Body of pancreas (tissue), 4 donors: ENCODE data around the gene RPS28. TPM values are rescaled to one million over a fixed set of nuclear protein-coding genes. Genes with fewer than 3 reads are reported as not detected.
"Not testable (repeated sequence)": the region's sequence is repeated elsewhere in the genome, so short reads cannot be mapped to it uniquely, and the experiment has no call there.

Source experiments
- ATAC-seq: fragments of 150-250 bp; one replicate; pipeline ENCODE4 v1.9.1; 2016
- DNase-seq, 4 donors: peaks; one replicate each; pipeline ENCODE4 v3.0.0-alpha.2; 2019
- H3K27ac ChIP-seq, 4 donors: fragments of 200-600 bp; sonication (generic); 1 replicate in 3 of 4; 2 replicates in 1 of 4; pipeline versions ENCODE4 v1.5.1 to v1.6.1; 2016 to 2019; ENCODE audit warnings: mild to moderate bottlenecking in 1 of 4, mixed read lengths in 1 of 4, moderate library complexity in 1 of 4
- H3K27me3 ChIP-seq, 2 donors: fragments of 200-600 bp; sonication (generic); one replicate each; pipeline ENCODE4 v1.6.0; 2016; ENCODE audit warnings: mild to moderate bottlenecking in 1 of 2
- H3K36me3 ChIP-seq, 2 donors: fragments of 200-600 bp; sonication (generic); replicated peaks in 1 of 2; 2 replicates each; pipeline ENCODE4 v1.5.1; 2016; ENCODE audit warnings: low read depth in 2 of 2; ENCODE audit not compliant: insufficient read depth in 1 of 2
- H3K4me1 ChIP-seq: fragments of 200-600 bp; sonication (generic); one replicate; pipeline ENCODE4 v1.6.0; 2016
- H3K4me3 ChIP-seq, 2 donors: fragments of 200-600 bp; sonication (generic); 1 replicate in 1 of 2; 2 replicates in 1 of 2; pipeline ENCODE4 v1.5.1; 2016 to 2019
- H3K9me3 ChIP-seq, 3 donors: fragments of 200-600 bp; sonication (generic); 1 replicate in 2 of 3; 2 replicates in 1 of 3; pipeline ENCODE4 v1.5.1; 2016
- POLR2A ChIP-seq, 3 donors: fragments of 450-650 bp; IDR thresholded peaks; one replicate each; pipeline ENCODE4 v1.6.1; 2016; ENCODE audit warnings: antibody characterized with exemption in 3 of 3, mild to moderate bottlenecking in 2 of 3
- WGBS, 2 donors: methylation state at CpG; one replicate each; pipeline ENCODE4 v1.1.5; 2017; 5-methylcytosine and 5-hydroxymethylcytosine counted together
- intact Hi-C: fragments of 100-400 bp; cut with DNase I; formaldehyde crosslinking; loops from one replicate; pipeline ENCODE4 v1.15.1; 2023
- total RNA-seq, 2 donors: library from RNA; depleted of rRNA; stranded (reverse); fragments of >200 nt; gene quantifications; one replicate each; pipeline ENCODE4 v1.1.0, GENCODE V29; 2016
- TF ChIP-seq, protein P1 (sequence below), 7 experiments: fragments of 450-650 bp in 4 of 7; fragments of 200-600 bp in 3 of 7; sonication (generic) in 3 of 7; IDR thresholded peaks; one replicate each; pipeline ENCODE4 v1.5.1; 2016 to 2019; ENCODE audit warnings: antibody characterized with exemption in 7 of 7

Gene RPS28
- total RNA-seq, 2 donors from 2014 or later, result 322 to 334 TPM

DNA sequence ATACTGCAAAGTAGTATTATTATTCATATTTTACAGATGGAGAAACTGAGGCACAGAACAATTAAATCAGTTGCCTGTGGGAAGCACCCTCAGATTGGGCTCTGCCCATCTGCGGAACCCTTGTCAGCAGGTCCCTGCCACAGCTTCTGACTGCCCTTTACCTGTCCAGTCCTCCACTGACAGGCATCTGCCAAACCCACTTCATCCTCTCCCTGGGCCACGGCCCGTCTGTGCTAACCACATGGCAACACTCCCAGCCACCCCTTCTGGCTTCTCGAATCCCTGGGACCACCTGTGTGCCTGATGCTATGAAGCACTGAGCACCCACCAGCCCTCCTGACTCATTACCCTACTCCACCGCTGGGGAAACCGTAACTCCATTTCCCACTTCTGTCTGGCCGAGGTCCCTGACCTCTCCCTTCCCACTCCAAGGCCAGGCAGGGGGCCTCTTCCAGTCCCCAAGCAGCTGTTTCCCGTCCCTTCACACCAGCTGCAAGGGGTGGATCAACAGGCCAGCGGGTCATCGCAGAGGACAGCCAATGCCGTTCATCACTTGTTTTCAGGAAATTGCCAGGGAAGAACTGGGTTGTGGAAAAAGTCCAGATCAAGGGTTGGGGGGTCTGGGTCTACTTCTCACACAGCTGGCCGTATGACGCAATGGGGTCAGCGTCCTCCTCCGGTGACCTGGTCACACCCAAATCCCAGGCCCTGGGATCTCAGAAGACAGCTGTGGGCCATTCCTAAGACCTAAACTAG lies 19.2 kb downstream of the RPS28 start:
- Histone ChIP-seq H3K9me3 (no peaks in the 10 kb centered on the region), H3K4me3 (no peak overlapping the region), H3K36me3 (no peaks in the 10 kb centered on the region), H3K4me1 (peaks cover 6% of the 10 kb centered on the region), H3K27me3 (peaks cover 0 to 4% of the 10 kb centered on the region in 2 donors), H3K27ac (no peak overlapping the region)
- TF ChIP-seq, protein P1, sequence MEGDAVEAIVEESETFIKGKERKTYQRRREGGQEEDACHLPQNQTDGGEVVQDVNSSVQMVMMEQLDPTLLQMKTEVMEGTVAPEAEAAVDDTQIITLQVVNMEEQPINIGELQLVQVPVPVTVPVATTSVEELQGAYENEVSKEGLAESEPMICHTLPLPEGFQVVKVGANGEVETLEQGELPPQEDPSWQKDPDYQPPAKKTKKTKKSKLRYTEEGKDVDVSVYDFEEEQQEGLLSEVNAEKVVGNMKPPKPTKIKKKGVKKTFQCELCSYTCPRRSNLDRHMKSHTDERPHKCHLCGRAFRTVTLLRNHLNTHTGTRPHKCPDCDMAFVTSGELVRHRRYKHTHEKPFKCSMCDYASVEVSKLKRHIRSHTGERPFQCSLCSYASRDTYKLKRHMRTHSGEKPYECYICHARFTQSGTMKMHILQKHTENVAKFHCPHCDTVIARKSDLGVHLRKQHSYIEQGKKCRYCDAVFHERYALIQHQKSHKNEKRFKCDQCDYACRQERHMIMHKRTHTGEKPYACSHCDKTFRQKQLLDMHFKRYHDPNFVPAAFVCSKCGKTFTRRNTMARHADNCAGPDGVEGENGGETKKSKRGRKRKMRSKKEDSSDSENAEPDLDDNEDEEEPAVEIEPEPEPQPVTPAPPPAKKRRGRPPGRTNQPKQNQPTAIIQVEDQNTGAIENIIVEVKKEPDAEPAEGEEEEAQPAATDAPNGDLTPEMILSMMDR (IDR thresholded peaks at IDR 0.05), result peak in 2 of 7 experiments; percentile 6 to 7
- TF ChIP-seq POLR2A (IDR thresholded peaks at IDR 0.05), result no peak
- 20 to 30% methylated on average over 14 to 15 of the region's 15 CpGs for WGBS, 2 donors
- DNase-seq (peak in 2 of 4 donors; percentile 19 to 39), ATAC-seq (peak; percentile 5)
- intact Hi-C loops, result no loop called here

DNA sequence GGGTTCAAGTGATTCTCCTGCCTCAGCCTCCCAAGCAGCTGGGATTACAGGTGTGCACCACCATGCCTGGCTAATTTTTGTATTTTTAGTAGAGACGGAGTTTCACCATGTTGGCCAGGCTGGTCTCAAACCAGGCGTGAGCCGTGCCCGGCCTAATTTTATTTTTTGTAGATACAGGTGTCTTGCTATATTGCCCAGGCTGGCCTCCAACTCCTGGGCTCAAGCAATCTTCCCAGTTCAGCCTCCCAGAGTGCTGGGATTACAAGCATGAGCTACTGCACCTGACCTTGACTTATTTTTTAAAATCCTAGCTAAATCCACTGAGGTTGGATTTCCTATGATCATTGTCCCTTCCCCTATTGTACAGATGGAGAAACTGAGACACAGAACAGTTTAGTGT lies 20.2 kb downstream of the RPS28 start:
- H3K36me3 ChIP-seq, intact Hi-C loops, ATAC-seq, H3K4me1 ChIP-seq, H3K9me3 ChIP-seq, H3K4me3 ChIP-seq, H3K27me3 ChIP-seq, DNase-seq: not testable (repeated sequence)
- H3K27ac ChIP-seq, result peak overlapping the region in 1 of 4 donors; percentile 30
- WGBS, 2 donors, result 94 to 98% methylated on average over 4 of the region's 4 CpGs

DNA sequence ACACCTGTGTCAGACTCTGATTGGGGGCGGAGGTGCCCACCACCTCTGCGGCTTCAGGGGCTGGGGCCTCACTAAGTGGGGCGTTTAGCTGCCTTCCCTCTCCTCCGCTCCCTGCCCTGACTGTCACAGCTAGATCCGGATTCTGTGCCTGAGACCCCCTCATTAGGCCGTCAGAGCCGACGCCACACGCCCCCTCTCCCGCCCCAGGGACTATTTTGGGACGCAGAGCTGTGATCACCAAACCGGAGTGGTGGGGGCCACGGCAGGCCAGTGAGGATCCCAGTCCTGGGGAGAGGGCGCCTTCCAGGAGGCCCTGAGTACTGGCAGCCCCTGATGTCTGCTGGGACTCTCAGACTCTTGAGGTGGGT lies 21.0 kb downstream of the RPS28 start:
- Histone ChIP-seq H3K4me1 (peaks cover 6% of the 10 kb centered on the region), H3K4me3 (no peak overlapping the region), H3K36me3 (no peaks in the 10 kb centered on the region), H3K27me3 (no peaks in the 10 kb centered on the region), H3K27ac (peak overlapping the region in 2 of 4 donors; percentile 30 to 43), H3K9me3 (no peaks in the 10 kb centered on the region)
- DNase-seq (no peak), ATAC-seq (no peak)
- intact Hi-C loops, result no loop called here
- WGBS, 2 donors, result 47% methylated on average over 14 of the region's 14 CpGs; no CpG with 5 or more reads in 1 of the 2 donors
- TF ChIP-seq POLR2A (IDR thresholded peaks at IDR 0.05), result no peak
- TF ChIP-seq, protein P1 (IDR thresholded peaks at IDR 0.05), result no peak

DNA sequence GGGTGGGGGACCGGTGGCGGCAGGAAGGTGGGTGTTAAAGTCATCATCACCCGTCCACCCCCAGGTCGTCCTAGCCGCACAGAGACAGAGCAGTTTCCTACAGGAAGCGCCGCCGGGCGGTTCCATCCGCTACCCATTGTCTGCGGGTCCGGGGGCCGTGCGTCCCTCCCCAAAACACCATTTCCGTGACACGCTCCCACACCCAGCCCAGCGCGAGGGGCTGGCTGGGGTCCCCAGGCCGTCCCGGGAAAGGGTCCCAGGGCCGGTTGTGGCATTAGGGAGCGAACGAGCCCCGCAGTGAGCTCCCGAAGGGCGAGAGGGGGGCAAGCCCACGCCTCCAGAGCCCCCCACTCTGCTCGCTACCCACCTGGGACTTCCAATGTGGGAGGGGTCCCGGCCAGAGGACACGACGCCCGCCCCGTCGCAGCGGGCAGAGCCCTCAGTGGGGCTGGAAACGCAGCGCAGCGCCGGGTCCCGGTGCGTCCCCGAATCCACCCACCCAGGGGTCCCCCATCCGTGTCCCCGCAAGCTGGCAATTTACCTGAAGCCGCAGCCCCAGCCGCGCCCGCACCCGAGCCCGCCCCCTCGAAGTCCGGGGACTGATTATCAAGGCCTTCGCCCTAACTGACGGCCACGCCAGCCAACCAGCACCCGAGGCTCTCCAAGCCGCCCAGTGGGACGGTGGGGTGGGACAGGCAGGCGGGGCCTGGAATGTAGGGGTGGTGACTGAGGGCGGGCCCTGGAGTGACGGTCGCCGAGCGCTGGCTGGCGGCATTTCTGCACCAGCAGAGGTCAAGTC lies 21.6 kb downstream of the RPS28 start, which contains the start of gene KANK3:
TSS of gene KANK3 (minus strand) at position 579 of the 799 bp plus-strand sequence. CDS start 5,434 bp downstream, outside the sequence.
- ATAC-seq, result peak; percentile 98
- H3K9me3 ChIP-seq, result no peaks in the 10 kb centered on the region
- H3K4me3 ChIP-seq, result peak within 1 kb of the TSS in 1 of 2 donors; percentile 22
- DNase-seq, result peak; percentile 92 to 97 (median 96)
- H3K36me3 ChIP-seq, result no peaks in the 10 kb centered on the region
- peaks cover 6% of the 10 kb centered on the region for H3K4me1 ChIP-seq
- 10 to 43% methylated on average over 12 to 52 of the region's 65 CpGs for WGBS, 2 donors
- intact Hi-C loops, result no loop called here
- peak; percentile 15 to 49 (median 39) for TF ChIP-seq POLR2A (IDR thresholded peaks at IDR 0.05)
- TF ChIP-seq, protein P1 (IDR thresholded peaks at IDR 0.05), result peak in 3 of 7 experiments; percentile 12 to 33 (median 17)
- no peaks in the 10 kb centered on the region for H3K27me3 ChIP-seq
- H3K27ac ChIP-seq, result peak within 1 kb of the TSS in 3 of 4 donors; percentile 8 to 64 (median 53)

DNA sequence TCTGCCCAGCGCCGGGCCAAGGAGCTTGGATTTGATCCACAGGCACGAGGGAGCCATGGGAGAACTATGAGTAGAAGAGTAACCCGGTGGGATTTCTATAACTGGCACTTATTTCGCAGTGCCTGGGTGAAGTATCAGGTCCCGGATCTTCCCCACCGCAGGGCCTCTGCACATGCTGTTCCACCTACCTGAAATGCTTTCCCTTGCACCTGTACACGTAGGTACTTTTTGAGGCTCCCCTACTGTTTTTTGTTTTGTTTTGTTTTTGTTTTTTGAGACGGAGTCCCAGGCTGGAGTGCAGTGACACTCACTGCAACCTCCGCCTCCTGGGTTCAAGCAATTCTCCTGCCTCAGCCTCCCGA lies 22.2 kb downstream of the RPS28 start:
- intact Hi-C loops, result no loop called here
- H3K27ac ChIP-seq, result no peak overlapping the region
- H3K4me1 ChIP-seq, result peaks cover 6% of the 10 kb centered on the region
- no peaks in the 10 kb centered on the region for H3K36me3 ChIP-seq
- H3K4me3 ChIP-seq, result no peak overlapping the region
- no peaks in the 10 kb centered on the region for H3K27me3 ChIP-seq
- 39% methylated on average over 11 of the region's 11 CpGs for WGBS, 2 donors
- no peak for ATAC-seq
- no peaks in the 10 kb centered on the region for H3K9me3 ChIP-seq
- no peak for TF ChIP-seq POLR2A (IDR thresholded peaks at IDR 0.05)
- TF ChIP-seq, protein P1 (IDR thresholded peaks at IDR 0.05), result no peak
- DNase-seq, result no peak

DNA sequence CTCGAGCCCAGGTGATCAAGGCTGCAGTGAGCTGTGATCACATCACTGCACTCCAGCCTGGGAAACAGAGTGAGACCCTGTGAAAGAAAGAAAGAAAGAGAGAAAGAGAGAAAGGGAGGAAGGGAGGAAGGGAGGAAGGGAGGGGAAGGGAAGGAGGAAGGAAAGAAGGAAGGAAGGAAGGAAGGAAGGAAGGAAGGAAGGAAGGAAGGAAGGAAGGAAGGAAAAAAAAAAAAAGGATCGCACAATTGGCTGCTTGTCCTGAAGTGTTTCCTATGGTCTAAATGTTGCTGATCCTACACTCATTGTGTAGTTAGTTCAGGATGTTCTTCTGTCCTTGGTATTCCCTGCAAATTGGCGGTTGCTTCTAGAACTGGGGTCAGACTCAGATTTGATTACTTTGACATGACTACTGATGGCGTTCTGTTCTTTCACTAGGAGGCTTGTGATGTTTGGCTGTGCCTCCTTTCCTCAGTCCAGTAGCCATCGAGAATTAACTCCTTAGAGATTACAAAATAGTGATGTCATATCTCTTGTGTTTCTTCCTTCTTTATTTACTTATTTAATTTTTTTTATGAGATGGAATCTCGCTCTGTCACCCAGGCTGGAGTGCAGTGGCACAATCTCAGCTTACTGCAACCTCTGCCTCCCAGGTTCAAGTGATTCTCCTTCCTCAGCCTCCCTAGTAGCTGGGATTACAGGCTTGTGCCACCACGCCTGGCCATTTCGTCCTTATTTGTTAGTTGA lies 28.5 kb downstream of the RPS28 start:
- not testable (repeated sequence) for H3K4me3 ChIP-seq, H3K36me3 ChIP-seq, ATAC-seq, H3K27me3 ChIP-seq, DNase-seq, H3K9me3 ChIP-seq, H3K27ac ChIP-seq
- WGBS, 2 donors, result 68 to 73% methylated on average over 8 of the region's 8 CpGs
- intact Hi-C loops, result loop anchor here (5.0 to 10.0 kb wide), 2 partner anchors 158 to 225 kb away; partner anchors contain the start of gene MYO1F
- H3K4me1 ChIP-seq, result peaks cover 22% of the 10 kb centered on the region
